Posterior vena cava (tissue), 2 donors: ENCODE measurements around the gene IFT80. TPM values are rescaled to one million over a fixed set of nuclear protein-coding genes. Genes with fewer than 3 reads are reported as not detected.
A peak's percentile ranks its signal among the peaks of the same experiment; 100 is the strongest.

Experiments
- DNase-seq: peaks from one replicate; pipeline ENCODE4 v3.0.0-alpha.2; 2020; ENCODE audit warnings: low spot score
- intact Hi-C, 2 donors: fragments of 100-400 bp; cut with DNase I; formaldehyde crosslinking; loops; one replicate each; pipeline versions ENCODE4 v1.14.1 to v1.14.2; 2022 to 2023
- total RNA-seq, 2 donors: library from RNA; stranded (reverse); fragmentation: NEBNext Ultra II Directional; extraction: Animal tissue kit (Norgen Biotek cat#: 25700); gene quantifications; one replicate each; pipeline ENCODE4 v1.2.1, GENCODE V29; 2021
- donor health status: DM: yes; HTN: yes; CAD: no.
- donor health status: DM: yes; HTN: yes; CAD: no.

IFT80 gene
- total RNA-seq, 2 donors from 2014 or later = 19.4 to 20.0 TPM

GRCh38 chr3:160402221-160403027, 3.4 kb upstream of the IFT80 start:
- no peak for DNase-seq
- intact Hi-C loops = no loop called here

- no peak for DNase-seq
- intact Hi-C loops = no loop called here
These were observed 2.5 kb upstream of the IFT80 start for GRCh38 chr3:160401291-160402095.

- peak; percentile 83 for DNase-seq
These were observed 1.7 kb upstream of the IFT80 start for GRCh38 chr3:160400702-160401150.

GRCh38 chr3:160400030-160400701, 1.1 kb upstream of the IFT80 start:
- intact Hi-C loops = no loop called here
- peak; percentile 90 for DNase-seq

More at GRCh38 chr3:160400702-160401150, 1.7 kb upstream of the IFT80 start:
- intact Hi-C loops = no loop called here

- intact Hi-C loops = no loop called here
- no peak for DNase-seq
These were observed 253 bp downstream of the IFT80 start for GRCh38 chr3:160398820-160399124.

GRCh38 chr3:160395297-160395696, 3.7 kb downstream of the IFT80 start:
- intact Hi-C loops = no loop called here
- DNase-seq = no peak

- no peak for DNase-seq
- intact Hi-C loops = no loop called here
These were observed 5.0 kb downstream of the IFT80 start for GRCh38 chr3:160394009-160394392.

- intact Hi-C loops = no loop called here
- no peak for DNase-seq
These were observed 5.5 kb downstream of the IFT80 start for GRCh38 chr3:160393346-160394008.

- intact Hi-C loops = no loop called here
- no peak for DNase-seq
These were observed 6.2 kb downstream of the IFT80 start for GRCh38 chr3:160392798-160393197.

- no peak for DNase-seq
- intact Hi-C loops = no loop called here
These were observed 8.4 kb downstream of the IFT80 start for GRCh38 chr3:160390565-160391138.

GRCh38 chr3:160384639-160385318, 14.2 kb downstream of the IFT80 start:
- no peak for DNase-seq
- intact Hi-C loops = no loop called here

GRCh38 chr3:160381470-160381869, 17.6 kb downstream of the IFT80 start:
- no peak for DNase-seq
- intact Hi-C loops = no loop called here

- DNase-seq = no peak
- intact Hi-C loops = no loop called here
These were observed 19.3 kb downstream of the IFT80 start for GRCh38 chr3:160379628-160380214.

- intact Hi-C loops = no loop called here
- no peak for DNase-seq
These were observed 20.5 kb downstream of the IFT80 start for GRCh38 chr3:160378331-160379109.

GRCh38 chr3:160376681-160377080, 22.3 kb downstream of the IFT80 start:
- intact Hi-C loops = no loop called here
- no peak for DNase-seq

- DNase-seq = no peak
- intact Hi-C loops = no loop called here
These were observed 24.1 kb downstream of the IFT80 start for GRCh38 chr3:160374925-160375324.

- intact Hi-C loops = no loop called here
- no peak for DNase-seq
These were observed 24.6 kb downstream of the IFT80 start for GRCh38 chr3:160374472-160374871.

- intact Hi-C loops = no loop called here
- no peak for DNase-seq
These were observed 25.4 kb downstream of the IFT80 start for GRCh38 chr3:160373655-160374054.
